ENCODE data around the gene CIART. TPM values are rescaled to one million over a fixed set of nuclear protein-coding genes. Genes with fewer than 3 reads are reported as not detected.
A peak's percentile ranks its signal among the peaks of the same experiment; 100 is the strongest.

CIART gene
- polyA plus RNA-seq, 1 of the 3 experiments (the other 2 are of a cell fraction): 3.2 TPM

DNA sequence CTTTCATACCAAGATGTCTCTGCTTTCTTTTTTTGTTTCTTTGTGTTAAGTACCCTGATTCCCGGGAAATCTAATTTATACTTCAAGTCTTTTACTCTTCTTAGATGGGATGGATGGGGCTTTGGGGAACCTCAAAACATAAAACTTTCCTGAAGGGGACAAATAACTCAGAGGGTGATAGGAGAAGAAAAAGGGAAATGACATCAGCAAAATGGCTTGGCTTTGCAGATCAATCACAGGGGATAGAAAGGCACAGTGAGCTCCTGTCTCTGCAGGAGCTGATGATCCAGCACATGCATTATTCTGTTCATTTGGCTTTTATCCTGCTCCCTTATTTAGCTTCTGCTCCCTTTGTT lies 26.2 kb upstream of the CIART start (continued):
- no peak for TF ChIP-seq EZH2phosphoT487 (IDR thresholded peaks at IDR 0.05; ENCODE audit: borderline replicate concordance, low read depth)
- TF ChIP-seq, protein P1, sequence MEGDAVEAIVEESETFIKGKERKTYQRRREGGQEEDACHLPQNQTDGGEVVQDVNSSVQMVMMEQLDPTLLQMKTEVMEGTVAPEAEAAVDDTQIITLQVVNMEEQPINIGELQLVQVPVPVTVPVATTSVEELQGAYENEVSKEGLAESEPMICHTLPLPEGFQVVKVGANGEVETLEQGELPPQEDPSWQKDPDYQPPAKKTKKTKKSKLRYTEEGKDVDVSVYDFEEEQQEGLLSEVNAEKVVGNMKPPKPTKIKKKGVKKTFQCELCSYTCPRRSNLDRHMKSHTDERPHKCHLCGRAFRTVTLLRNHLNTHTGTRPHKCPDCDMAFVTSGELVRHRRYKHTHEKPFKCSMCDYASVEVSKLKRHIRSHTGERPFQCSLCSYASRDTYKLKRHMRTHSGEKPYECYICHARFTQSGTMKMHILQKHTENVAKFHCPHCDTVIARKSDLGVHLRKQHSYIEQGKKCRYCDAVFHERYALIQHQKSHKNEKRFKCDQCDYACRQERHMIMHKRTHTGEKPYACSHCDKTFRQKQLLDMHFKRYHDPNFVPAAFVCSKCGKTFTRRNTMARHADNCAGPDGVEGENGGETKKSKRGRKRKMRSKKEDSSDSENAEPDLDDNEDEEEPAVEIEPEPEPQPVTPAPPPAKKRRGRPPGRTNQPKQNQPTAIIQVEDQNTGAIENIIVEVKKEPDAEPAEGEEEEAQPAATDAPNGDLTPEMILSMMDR (IDR thresholded peaks at IDR 0.05): no peak

DNA sequence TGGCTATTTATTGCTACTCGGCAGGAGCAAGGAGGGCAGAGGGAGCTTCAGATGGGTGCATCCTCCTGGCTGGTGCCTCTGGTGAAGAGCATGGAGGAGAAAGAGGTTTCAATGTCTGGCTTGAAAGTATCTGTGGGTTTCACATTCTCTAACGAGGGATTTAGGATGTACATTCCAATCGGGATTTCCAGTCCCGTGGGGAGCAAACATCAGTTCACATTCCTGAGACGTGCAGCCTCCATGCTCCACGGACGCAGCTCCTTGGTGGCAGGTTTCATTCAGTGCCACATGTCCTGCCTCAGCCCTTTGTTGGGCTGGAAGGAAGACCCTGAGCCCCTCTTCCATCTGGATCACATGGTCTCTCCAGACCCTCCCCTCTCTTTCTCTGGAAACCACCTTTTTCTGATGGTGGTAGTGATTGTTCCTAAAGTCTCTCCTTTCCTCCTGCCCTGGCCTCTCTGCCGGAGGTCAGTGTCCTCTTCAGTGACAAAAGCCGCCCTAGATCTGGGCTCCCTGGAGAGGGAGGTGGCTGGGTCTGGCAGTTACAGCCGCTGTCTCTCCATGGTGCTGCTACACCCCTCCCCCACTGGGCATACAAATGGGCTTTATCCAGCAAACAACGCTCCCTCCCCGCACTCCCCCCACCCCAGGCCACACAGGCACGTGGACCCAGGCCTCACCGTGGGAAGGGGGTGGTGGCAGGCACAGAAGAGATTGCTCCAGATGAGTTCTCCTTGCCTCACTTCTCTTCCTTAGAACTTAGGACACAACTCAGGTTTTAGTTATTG lies 25.6 kb upstream of the CIART start:
- Histone ChIP-seq H3K36me3 (replicated peaks in 1 of 2; ENCODE audit: control insufficient read depth in 1 of 2, insufficient read depth in 2 of 2, low read length in 1 of 2) (no peaks in the 10 kb centered on the region), H3K4me3 (ENCODE audit: low read depth in 2 of 2, low read length in 1 of 2) (no peak overlapping the region), H3K79me2 (ENCODE audit: insufficient read depth) (no peaks in the 10 kb centered on the region), H3K27ac (ENCODE audit: low read depth in 2 of 2, low read length in 1 of 2) (peak overlapping the region; percentile 65 to 81; a peak in 2 of 4 replicates), H3F3A (replicated peaks; ENCODE audit: insufficient read depth) (peaks cover 12% of the 10 kb centered on the region), H2AFZ (ENCODE audit: low read depth) (peak overlapping the region; percentile 81), H3K4me2 (peak overlapping the region; percentile 51; the same call in 1 of the 2 replicates), H4K20me1 (ENCODE audit: insufficient read depth) (no peaks in the 10 kb centered on the region), H3K4me1 (ENCODE audit: control insufficient read depth in 1 of 2, insufficient read depth in 2 of 2, low read depth in 1 of 2, low read length in 1 of 2) (peaks cover 17 to 21% of the 10 kb centered on the region in 2 experiments; a peak in 3 of 4 replicates), H3K27me3 (ENCODE audit: insufficient read depth) (no peaks in the 10 kb centered on the region), H3K9ac (no peak overlapping the region), H3K9me2 (no peaks in the 10 kb centered on the region), H3K9me3 (no peaks in the 10 kb centered on the region)
- DNase-seq: no peak
- WGBS (ENCODE audit: low lambda C conversion rate): 86% methylated on average over 13 of the region's 14 CpGs
- ChIA-PET POLR2A (interaction anchor here (0.7 to 1.5 kb wide), 4 partner anchors 12 to 107 kb away, joined by 3 to 4 read pairs (median 4); partner anchors contain the start of genes APH1A and RPRD2), CTCF (interaction anchor here (0.6 to 8.7 kb wide), 42 partner anchors 8 to 875 kb away, joined by 3 to 110 read pairs (median 4); partner anchors contain the start of genes APH1A, C1orf54, C1orf56 and CIART)
- TF ChIP-seq RFX5 (IDR thresholded peaks at IDR 0.05; ENCODE audit: low read length) (no peak), CHD2 (IDR thresholded peaks at IDR 0.05; ENCODE audit: low read length, partially characterized antibody) (no peak), POLR2AphosphoS5 (IDR thresholded peaks at IDR 0.05; ENCODE audit: low read depth, low read length) (no peak), FOSL2 (IDR thresholded peaks at IDR 0.05; ENCODE audit: borderline replicate concordance, low read depth) (no peak), JUND (IDR thresholded peaks at IDR 0.05) (no peak), EZH2phosphoT487 (IDR thresholded peaks at IDR 0.05; ENCODE audit: borderline replicate concordance, low read depth) (no peak), EP300 (IDR thresholded peaks at IDR 0.05; ENCODE audit: borderline replicate concordance in 1 of 2, low read depth in 1 of 2, low read length in 1 of 2) (no peak)
- TF ChIP-seq, protein P2, sequence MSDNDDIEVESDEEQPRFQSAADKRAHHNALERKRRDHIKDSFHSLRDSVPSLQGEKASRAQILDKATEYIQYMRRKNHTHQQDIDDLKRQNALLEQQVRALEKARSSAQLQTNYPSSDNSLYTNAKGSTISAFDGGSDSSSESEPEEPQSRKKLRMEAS (IDR thresholded peaks at IDR 0.05; ENCODE audit: low read depth): no peak
